A673 (cell line): ENCODE results near the gene DDX59.

Experiments used
- CTCF ChIP-seq: fragments of 300-800, 200-600 bp; sonication (generic); conservative IDR thresholded peaks from 2 replicates; pipeline ENCODE4 v1.5.1; 2017; ENCODE audit warnings: low read depth, mild to moderate bottlenecking, antibody characterized with exemption, low read length, moderate library complexity, mixed read lengths
- EZH2 ChIP-seq: fragments of 200-600 bp; sonication (generic); IDR thresholded peaks from 2 replicates; pipeline ENCODE4 v1.6.1; 2017; ENCODE audit warnings: borderline replicate concordance, low read depth, mild to moderate bottlenecking, mixed read lengths, antibody characterized with exemption, low read length; ENCODE audit not compliant: poor library complexity, severe bottlenecking

GRCh38 chr1:200653022-200653462 is 16.7 kb downstream of the DDX59 start:
- no peak for TF ChIP-seq CTCF
- no peak for TF ChIP-seq EZH2
